Measurements from ENCODE around the gene ENHO.
"Not testable (repeated sequence)": the region's sequence is repeated elsewhere in the genome, so short reads cannot be mapped to it uniquely, and the experiment has no call there.

The ENHO gene

DNA sequence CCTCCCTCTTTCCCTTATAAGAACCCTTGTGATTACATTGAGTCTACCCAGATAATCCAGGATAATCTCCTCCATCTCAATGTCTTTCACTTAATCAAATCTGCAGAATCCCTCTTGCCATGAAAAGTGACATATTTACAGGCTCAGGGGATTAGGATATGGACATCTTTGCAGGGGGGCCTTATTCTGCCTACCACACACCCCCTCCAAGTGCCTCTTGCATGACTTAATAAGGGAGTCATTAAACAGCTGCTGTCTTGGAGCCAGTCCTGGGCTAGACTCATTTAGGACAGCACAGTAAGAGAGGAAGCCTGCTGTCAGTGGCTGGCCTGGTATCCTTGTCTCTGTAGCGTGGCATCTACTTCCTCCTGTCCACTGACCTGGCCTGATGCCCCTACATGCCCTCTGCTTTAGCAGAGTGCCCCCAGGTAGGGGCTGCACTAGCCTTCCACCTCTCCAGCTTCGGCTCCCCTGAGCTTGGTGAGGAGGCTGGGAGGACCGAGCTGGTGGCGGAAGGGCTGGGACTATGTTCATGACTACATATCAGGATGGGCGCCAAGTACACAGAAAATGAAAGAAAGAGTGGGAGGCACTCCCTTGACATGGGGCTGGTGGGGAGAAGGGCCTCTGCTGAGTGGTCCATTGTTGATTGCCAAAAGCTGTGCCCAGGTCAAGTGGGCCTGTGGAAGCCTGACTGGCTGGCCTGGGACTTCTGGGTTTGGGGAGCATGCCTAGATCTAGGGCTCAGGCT, 17.2 kb downstream of the ENHO start:
- no peak for DNase-seq

DNA sequence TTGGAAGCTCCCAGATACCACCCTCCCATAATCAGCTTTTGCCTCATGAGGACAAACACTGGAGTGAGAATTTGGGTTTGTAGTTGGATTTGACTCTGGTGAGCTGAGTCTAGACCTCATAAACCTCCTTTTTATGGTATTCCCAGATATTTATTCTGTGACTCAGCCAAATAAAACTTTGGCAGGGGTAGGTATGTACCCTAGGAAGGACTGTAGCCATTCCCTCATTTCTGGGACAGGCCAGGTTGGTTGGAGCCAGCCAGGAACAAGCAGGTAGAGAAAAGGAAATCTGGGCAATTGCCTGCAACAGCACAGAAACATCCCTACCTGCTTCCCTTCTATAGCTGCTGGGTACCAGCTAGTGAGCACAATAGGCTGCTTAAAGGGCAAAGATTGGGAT, 19.4 kb downstream of the ENHO start:
- no peak for DNase-seq

DNA sequence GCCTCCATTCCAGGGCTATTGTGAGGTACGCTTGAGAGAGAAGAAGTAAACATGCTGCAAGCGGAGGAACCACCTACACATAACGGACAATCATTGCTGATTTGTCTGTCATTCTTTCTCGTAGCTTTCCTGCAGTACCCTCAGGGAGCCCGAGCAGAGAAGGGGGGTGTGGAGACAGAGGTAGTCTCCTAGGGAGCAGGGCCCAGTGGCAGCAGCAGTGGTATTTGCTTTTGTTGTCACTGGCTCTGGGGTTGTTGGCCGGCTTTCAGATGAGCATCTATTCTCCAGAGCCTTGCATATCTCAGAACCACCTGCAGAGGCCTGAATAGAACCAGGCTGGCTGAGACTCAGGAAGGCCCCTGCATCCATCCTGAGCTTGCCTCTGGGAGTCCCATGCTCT, 19.9 kb downstream of the ENHO start:
- DNase-seq = no peak

DNA sequence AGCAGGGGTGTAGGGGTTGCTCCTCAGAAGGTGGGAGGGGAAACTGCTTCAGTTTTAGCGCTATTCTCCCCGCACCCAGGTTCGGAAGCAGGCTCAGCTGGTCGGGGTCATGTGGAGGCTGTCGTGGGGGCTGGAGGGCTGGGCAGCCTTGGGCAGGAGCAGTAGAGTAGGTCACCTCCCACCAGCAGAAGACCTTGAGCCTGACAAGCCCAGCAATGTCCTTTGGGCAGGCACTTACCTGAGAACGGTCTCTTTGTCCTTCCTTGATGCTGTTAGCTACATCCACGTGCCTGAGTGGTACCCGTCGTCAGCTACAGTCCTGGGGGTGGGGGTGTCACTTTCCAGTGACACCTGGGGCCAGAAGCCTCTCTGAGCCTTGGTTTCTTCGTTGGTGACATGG, 20.3 kb downstream of the ENHO start:
- no peak for DNase-seq

DNA sequence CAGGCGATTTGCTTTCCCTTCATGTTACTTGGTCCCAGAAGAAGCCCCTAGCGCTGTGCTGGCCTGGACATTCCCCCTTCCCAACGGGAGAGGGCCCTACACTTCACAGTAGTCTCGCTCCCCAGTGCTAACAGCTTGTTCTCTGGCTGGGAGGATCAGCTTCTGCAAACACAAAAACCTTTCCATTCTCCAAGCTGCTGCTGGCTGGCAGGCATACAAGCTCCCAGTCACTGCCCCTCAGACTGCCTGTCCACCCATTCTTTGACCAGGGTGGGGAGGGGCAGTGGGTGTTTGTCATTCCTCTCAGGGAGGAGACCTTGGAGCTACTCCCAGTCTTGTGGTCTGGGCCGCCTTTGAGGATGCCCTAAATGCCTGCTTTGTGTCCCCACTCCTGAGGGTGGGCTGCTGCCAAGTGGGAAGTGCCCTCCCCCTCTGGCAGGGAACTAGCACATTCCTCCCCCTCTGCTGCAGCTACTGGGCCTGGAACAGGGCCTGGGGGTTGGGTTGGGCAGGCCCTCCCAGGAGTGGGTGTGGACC, 20.8 kb downstream of the ENHO start:
- no peak for DNase-seq

DNA sequence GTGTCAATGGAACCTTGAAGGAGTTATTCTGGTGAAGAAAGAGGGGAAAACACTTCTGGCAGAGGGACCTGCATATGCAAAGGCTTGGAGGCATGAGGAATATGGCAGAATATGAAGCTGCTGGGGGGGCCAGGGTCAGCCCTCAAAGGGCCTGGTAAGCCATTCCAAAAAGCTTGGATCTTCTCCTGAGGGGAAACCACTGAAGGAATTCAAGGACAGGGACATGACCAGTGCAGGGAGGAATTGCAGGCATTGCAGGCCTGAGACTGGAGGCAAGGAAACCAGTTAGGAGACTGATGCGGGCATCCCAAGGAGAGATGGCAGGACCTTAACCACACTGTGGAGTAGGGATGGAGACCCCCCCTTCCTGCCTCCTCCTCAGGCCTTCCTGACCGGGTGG, 21.4 kb downstream of the ENHO start:
- no peak for DNase-seq

DNA sequence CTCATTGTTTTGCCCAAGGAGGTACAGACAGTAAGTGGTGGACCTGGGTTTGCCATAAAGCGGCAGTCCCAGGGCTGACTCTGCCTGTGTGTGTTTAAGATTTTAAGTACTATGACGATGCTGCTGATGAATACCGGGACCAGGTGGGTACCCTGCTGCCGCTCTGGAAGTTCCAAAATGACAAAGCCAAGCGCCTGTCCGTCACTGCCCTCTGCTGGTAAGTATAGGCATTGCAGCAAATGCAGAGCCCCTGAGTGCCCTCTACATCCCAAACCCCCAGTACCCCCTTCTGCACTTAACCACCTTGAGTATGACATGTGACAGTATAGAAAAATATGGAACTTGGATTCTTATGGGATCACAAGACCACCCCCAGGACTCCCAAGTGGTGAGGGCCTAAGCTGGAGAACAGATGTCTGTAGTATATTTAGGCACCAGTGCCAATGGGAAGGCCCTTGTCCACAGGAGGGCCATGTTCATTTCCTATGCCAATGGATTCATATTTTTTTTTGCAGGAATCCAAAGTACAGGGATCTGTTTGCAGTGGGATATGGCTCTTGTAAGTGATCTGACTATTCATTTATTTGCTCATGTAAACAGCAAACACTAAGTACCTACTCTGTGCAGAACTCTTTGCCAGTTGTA, 22.0 kb downstream of the ENHO start:
- no peak for DNase-seq

DNA sequence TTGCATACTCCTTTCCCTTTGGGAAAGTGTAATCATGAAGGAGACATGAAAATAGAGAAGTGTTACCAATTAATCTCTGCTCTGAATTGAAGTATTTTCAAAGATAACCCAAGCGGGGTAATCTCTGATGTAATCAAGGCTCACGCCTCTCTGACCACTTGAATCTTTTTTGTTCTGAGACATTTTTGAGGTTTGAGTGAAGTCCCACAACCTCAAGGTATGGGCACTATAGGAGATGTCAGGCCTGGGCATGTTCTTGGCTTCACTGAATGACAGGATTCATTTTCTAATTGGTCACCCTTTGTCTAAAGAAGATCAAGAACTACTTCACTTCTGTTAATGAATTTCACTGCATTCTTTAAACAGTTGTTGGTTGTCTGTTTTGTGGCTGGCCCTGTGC, 23.7 kb downstream of the ENHO start:
- DNase-seq = no peak

DNA sequence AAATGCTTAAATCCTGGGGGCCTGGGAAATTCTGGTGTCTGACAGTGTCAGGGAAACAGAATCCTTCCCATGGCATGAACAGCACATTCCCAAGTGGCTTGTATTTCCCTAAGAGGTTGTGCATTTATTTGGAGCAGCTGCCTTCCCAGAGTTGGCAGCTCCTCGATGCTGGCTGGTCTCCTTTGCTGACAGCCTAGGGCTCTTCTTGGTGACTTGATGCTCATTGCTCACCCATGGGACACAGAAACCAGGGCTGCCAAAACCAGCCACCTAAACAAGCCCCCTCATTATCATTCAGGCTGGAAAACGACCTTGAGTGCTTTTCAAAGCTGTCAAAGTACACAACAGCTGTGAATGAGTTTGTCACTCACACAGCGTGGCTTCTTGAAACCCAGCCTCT, 24.2 kb downstream of the ENHO start:
- no peak for DNase-seq

DNA sequence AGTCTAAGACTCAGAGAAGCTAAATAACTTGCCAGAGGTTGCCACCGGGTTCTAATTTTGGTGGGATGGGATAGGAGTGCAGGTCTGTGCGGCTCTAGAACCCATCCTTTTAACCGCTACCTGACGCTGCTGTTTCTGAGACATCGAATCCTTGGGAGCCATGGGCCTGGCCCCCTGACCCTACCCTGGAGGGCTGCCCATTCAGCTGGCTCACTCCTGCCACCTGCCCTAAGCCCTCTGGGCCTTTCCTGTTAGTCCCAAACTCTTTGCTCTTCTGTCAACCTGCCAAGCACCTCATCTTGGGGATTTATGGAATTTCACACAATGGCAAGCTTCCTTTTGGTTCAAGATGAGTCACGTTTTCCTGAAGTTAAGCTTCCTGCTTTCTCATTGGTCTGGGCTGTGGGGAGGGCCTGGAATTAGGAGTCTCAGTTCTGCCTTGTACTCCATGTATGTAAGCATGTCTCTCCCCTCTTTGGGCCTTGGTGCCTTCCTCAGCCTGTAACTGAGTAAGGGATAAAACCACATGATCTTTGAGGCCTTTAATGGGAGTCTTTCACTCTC, 26.6 kb downstream of the ENHO start:
- DNase-seq = no peak

DNA sequence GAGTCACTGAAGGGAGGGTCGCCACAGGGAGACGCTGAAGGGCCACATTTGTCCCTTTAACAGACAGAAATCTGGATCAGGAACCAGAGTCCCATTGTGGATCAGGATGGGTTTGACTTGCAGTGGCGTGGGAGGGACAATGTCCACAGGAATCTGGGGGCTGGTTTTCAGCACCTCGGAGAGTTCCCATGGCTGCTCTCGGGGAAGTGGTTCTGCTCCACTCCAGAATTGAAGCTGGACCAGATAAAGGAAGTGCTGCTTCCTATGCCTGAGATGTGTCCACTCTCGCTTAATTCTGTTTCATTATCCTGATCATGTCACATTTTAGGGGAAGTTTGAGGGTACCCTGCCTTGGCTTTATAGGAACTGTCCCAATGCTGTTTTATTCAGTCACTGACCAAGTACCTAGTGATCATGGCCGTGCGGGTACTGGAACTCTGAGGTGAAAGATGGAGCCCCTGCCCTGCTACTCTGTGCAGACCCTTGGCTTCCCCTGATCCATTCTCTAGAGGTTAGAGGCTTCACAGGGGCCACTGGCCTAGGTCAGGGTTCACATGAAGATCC, 28.7 kb downstream of the ENHO start:
- no peak for DNase-seq

DNA sequence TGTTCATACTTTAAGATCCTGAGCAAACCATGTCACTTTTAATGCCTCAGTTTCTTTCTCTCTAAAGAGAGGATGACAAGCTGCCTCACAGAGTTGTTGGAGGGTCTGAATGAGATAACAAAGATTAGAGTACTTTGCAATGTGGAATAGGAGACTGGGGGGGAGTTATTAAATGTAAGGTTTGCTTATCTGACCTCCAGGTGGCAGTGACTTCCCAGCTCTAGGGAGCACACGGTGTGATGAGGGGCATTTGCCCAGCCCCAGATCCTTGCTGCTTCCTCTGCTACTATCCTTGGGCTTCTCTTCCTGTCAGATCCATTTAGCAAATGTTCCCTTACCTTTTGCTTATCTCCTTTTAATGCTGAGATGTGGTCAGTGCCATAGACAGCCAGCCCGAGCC, 30.7 kb downstream of the ENHO start:
- DNase-seq = no peak

DNA sequence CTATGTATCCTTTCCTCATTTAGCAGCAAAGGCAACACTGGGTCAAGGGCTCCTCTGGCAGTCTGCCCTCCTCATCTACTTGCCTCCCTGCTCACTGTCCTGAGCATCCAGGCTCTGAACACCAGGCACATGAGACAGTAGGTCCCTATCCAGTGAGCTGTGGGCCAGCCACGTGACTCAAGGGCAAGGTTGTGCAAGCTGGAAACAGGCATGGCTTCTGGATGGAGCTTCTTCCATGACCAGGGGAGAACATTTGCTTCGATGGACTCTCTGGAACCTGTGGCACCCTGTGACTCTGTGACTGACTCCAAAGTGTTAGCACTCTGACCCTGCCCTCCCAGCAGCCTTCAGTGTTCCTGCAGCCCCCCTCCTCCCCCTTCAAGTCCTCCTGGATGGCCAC, 31.2 kb downstream of the ENHO start:
- no peak for DNase-seq

DNA sequence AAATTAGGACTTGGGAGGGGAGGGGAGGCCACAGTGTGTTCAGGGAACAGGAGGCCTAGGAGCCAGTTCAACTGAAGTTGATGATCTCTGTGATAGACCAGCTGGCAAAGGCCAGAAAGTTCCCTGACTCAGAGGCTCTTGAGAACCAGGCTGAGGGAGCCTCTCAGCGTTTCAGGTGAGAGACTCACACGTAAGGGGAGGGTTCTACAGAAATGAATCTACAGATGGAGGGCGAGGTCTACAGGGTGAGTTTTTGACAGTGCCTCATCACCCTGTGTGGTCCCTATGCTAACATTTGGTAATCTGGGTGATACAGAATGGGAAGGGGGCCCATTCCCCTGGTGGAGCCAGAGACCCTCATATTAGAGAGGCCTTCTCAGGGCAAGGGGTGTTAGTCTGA, 32.0 kb downstream of the ENHO start:
- no peak for DNase-seq

DNA sequence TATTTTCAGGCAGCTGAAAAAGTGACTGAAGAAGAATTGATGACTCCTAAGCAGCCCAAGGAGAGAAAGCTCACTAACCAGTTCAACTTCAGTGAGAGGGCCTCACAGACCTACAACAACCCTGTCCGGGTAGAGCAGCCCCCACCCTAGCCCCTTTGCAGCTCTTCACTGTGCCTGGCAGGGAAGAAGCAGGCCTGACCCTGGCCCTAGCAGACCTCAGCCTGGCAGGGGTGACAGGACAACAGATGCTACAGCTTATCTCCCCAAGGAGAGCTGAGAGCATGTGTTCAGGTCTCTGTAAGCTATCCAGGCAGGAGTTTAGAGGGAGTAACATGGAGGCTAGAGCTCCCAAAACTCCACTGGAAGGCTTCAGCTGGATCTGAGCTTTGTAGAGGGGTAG, 32.4 kb downstream of the ENHO start:
- DNase-seq = no peak

DNA sequence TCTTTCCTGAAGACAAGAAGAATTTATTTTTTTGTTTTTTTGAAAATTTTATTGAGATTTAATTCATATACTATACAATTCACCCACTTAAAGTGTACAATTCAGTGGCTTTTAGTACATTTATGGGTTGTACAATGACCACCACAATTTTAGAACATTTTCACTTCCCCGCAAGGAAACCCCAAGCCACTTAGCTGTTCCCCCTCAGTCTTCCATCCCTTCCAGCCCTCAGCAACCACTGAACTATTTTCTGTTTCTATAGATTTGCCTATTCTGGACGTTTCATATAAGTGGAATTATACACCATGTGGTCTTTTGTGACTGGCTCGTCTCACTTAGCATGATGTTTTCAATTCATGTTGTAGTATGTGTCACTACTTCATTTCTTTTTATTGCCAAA, 36.2 kb downstream of the ENHO start:
- no peak for DNase-seq

DNA sequence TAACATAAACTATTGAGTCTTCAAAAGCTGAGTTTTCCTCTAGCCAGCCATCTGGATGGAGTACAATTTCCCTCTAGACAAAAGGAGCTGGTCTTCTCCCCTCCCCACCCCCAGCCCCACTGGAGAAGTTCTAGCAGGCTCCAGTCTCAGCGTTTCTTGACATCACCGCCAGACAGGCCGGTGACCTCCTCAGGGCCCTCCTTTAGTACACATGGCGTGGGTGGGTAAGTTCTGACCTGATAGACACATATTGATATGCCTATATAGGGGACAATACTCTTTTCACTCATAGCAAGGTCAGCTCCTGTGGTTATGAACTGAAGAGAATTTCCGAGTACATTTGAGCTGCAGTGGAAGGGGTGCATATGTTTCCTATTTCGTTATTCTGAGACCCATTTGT, 37.0 kb downstream of the ENHO start:
- DNase-seq = no peak

DNA sequence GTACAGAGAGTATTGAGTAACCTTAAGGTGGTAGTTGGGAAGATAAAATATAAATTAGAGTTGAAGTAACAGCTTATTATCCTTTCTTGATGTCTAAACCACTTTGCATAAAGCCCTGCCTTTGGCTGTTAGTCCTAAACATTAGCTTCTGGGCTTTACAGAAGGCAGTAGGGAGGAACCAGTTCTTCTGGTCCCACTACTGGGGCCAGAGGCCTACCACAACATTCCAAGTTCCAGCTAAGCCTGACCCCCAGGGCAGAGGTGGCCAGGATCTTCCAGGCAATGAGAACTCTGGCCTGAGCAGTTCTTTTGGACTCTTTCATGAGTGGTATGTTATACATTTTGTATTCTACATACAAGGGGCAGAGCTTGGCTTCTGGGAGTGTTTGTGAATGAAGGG, 38.1 kb downstream of the ENHO start:
- no peak for DNase-seq

DNA sequence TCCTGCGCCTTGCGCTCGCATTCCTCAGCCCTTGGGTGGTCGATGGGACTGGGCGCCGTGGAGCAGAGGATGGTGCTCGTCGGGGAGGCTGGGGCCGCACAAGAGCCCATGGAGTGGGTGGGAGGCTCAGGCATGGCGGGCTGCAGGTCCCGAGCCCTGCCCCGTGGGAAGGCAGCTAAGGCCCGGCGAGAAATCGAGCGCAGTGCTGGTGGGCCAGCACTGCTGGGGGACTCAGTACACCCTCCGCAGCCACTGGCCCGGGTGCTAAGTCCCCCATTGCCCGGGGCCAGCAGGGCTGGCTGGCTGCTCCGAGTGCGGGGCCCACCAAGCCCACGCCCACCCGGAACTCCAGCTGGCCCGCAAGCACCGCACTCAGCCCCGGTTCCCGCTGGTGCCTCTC, 40.0 kb downstream of the ENHO start:
- DNase-seq = not testable (repeated sequence)

DNA sequence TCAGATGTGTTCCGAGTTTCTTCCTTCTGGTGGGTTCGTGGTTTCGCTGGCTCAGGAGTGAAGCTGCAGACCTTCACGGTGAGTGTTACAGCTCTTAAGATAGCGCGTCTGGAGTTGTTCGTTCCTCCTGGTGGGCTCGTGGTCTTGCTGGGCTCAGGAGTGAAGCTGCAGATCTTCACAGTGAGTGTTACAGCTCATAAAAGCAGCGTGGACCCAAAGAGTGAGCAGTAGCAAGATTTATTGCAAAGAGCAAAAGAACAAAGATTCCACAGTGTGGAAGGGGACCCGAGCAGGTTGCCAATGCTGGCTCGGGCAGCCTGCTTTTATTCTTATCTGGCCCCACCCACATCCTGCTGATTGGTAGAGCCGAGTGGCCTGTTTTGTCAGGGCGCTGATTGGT, 41.2 kb downstream of the ENHO start:
- not testable (repeated sequence) for DNase-seq

DNA sequence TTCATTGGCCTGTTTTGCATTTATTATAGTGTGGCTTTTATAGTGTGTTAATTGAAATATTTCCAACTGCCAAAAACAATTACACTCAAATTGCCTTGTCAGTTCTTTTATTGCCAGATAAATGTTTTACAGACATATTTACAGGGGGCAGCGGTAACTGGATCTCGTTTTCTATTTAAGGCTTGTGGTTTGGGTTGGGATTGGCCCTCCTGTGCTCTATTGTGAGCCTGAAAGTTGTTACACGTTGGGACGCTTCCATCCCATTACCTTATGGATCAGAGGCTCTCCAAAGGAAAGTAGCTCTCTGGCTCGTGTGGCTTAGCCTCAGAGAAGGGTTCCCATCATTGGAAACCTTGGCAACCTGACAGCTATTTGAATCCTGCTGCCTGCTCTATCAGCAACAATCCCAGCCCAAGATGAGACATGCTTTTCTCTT, 43.3 kb downstream of the ENHO start:
- no peak for DNase-seq

DNA sequence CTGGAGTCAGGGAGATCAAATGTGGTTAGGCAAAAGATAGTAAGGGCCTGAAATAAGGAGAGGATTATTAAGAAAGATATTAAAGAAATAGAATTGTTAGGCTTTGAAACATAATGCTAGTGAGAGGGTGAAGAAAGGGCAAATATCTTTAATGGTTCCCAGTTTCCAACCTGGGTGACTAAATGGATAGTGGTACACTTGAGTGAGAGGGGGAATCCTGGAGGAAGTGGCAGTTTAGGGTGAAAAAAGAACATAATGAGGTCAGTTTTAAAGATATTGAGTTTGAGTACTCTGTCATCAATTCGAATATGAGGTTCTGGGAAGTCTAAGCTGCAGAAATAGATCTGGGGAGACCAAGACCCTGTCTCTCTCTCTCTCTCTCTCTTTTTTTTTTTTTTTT, 45.2 kb downstream of the ENHO start:
- DNase-seq = no peak

DNA sequence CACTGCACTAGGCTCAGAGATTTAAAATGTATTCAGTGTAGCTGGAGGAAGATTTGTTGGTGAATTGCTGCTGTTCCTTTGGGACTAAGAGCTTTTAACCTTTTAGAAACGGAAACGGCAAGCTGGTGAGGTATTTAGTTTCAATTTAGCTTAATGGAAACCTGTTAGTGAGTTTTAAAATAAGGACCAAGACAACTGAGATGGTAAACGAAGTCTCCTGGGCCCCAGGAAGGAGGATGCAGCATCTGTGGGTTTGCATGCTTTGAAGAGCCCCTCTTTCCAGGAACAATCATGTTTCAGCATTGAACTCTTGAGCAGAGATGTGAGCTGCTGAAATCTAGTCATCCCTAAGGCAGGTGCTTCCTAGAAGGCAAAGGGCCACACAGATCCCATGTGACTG, 47.7 kb downstream of the ENHO start:
- DNase-seq = no peak

All from GOT3 (cell line).